ENCODE measurements around the gene RND2.

GRCh38 chr17:43042025-43042628 is 17.1 kb downstream of the RND2 start:
- TF ChIP-seq CTCF (IDR thresholded peaks at IDR 0.05), result no peak
- TF ChIP-seq EZH2 (IDR thresholded peaks at IDR 0.05; ENCODE audit: borderline replicate concordance, insufficient read depth, low read depth, low read length, poor library complexity, severe bottlenecking), result no peak

Measured in B cell (primary cell).